HG02763 (cell line): ENCODE data around the gene C1R.
"Not testable (repeated sequence)": the region's sequence is repeated elsewhere in the genome, so short reads cannot be mapped to it uniquely, and the experiment has no call there.

ENCODE experiments used
- ATAC-seq: cut with Tn5 transposase; IDR thresholded peaks from one replicate; pipeline ENCODE4 v1.9.1; 2021; ENCODE audit warnings: mild to moderate bottlenecking, moderate library complexity; ENCODE audit not compliant: unreplicated experiment

The C1R gene

GRCh38 chr12:7069386-7069785, 22.9 kb downstream of the C1R start:
- ATAC-seq: no peak

GRCh38 chr12:7068994-7069346, 23.3 kb downstream of the C1R start:
- no peak for ATAC-seq

DNA sequence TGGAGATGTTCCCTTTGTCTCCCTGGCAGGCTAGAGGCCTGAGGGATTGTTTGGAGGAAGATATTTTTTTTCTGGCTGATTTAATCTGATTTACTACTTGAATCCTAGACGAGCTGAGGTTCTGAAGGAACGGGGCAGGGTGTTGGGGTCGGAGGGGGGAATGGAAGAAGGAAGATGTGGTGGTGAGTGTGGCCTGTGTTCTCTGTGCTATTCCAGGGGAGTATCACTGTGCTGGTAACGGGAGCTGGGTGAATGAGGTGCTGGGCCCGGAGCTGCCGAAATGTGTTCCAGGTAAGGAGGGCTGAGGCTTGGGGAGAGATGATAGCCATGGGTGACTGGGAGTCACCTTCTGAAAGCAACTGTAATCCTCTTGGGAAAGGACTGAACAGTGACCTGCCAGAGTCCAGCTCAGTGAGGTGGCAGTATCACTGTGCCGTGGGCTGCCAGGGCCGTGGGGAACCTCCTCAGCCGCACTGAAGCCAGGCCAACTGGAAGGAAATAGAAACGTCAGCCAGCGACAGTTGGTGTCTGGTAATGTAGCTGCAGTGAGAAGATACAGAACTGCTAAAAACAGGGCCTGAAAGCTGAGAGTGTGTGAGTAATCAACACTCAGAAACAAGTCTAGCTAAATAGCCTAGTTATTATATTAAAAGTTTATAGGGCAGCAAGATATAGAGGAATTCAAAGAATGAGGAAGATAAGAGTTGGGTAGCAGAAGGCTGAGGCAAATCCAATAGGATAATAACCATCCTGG, 23.8 kb downstream of the C1R start:
- ATAC-seq: no peak

GRCh38 chr12:7067096-7067495, 25.1 kb downstream of the C1R start:
- ATAC-seq: no peak

DNA sequence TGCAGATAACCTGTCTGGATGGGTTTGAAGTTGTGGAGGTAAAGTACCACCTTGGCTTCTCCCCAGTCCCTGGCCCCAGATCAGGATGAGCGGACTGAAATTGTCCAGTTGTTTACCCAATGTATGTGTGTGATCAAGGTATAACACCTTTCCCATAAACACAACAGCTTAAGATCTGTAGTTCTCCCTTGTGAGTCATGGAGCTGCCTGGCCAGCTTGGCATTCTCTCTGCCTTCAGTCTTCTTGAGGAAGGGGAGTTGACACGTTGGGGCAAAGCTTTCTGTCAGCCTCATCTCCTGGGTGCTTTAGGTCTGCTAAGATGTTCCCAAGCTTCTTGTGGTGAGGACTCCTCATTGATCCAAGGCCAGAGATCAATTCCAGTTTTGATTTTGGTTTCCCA, 25.6 kb downstream of the C1R start:
- no peak for ATAC-seq

GRCh38 chr12:7065073-7065623, 27.1 kb downstream of the C1R start:
- ATAC-seq: no peak

DNA sequence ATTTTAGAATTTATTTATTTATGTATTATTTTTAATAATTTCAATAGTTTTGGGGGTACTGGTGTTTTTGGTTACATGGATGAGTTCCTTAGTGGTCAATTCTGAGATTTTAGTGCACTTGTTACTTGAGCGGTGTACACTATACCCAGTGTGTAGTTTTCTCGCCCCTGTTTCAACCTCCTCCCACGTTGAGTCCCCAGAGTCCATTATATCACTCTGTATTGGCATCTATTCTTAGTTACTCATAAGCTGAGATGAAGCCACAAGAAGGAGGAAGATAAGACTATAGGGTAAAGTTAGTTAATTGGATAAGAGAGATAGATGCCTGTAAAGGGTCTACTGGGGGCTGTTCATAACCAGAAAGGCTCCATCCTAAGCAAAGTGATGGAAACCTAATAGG, 27.7 kb downstream of the C1R start:
- no peak for ATAC-seq

GRCh38 chr12:7061596-7061995, 30.6 kb downstream of the C1R start:
- no peak for ATAC-seq

DNA sequence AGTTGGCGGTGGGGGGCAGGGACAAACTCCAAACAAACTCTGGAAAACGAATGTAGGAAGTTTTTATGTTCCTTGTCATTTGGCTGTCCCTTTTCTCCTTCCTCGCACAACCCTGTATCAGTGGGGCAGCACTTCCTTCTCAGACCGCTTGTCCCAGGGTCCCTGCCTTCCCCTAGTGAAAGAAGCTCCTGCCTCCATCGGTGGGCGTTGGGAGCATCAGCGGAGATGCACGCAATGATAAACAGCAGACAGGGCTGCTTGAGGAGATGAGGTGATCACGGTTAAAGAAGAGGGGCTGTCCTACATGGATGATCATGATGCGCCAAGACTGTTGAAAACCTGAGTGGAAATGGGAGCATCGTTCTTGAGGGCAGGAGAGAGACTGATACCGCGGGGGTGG, 31.1 kb downstream of the C1R start:
- ATAC-seq: no peak

GRCh38 chr12:7060353-7060954, 31.8 kb downstream of the C1R start, which contains the start of gene C1S:
Gene C1S, plus strand, starts transcription at chr12:7060718. Its CDS starts 1,195 bp downstream, at chr12:7061913.
- ATAC-seq: no peak

DNA sequence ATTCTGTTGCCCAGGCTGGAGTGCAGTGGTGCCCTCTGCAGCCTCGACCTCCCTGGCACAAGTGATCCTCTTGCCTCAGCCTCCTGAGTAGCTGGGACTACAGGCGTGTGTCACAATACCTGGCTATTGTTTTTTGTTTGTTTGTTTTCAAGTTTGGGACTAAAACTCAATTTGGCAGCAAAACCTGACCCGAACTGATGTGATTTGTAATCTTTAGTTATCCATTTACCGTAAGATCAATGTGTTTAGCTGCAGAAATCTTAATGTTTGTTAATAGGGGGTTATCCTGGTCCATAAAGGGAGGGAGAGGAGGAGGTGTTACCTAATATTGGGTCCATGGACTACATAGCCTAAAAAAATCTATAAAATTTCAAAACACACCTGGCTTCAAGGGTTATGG, 32.5 kb downstream of the C1R start:
- no peak for ATAC-seq

DNA sequence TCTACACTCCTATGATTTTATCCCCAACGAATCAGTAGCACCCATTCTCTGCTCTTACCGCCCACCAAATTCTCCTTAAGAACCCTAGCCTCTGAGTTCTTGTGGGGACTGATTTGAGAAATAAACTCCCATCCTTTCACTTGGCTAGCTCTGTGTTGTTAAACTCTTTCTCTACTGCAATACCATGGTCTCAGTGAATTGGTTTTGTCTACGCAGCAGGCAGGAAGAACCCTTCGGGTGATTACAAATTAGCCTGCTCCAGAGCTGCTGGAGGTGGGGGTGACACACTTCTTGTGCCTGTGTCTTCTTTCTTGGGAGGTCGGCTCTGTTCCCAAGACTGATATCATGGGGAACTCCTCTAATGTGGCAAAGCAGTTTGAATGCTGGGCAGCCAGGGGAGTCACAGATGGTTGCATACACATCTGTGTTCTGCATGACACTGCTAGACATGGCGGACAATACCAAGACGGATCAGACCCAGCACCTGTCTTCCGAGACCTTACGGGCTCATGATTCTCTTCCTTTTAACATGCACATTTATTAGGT, 33.3 kb downstream of the C1R start:
- ATAC-seq: no peak

DNA sequence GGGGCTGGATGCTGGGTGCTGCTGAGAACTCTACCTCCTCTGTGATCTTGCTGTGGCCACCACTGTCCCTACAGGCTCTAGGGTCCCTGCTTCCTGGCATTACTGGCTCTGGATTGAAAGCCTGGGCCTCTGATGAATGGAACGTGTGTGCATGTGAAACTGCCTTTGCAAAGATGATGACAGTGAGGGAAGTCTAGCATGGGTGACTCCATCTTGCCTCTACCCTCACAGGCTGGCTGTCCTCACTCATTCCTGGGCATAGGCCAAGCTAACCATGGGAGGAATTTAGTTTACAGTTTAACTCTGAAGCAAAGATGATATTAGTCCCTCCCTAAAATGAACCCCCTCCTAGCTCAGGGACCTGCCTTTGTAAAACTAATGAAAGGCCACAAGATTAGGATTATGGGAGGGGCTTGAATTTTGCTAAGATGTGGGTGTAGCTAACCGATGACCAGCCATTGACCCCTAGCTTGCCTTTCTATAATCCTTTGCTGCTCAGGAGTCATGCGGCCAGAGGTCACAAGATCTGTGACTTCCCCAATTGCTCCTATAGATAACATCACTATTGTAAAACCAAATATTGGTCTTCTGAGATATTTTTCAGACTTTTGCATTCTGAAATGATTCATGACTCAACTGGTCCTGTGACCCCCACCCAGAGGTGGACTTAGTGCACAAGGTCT, 33.9 kb downstream of the C1R start:
- ATAC-seq: no peak

DNA sequence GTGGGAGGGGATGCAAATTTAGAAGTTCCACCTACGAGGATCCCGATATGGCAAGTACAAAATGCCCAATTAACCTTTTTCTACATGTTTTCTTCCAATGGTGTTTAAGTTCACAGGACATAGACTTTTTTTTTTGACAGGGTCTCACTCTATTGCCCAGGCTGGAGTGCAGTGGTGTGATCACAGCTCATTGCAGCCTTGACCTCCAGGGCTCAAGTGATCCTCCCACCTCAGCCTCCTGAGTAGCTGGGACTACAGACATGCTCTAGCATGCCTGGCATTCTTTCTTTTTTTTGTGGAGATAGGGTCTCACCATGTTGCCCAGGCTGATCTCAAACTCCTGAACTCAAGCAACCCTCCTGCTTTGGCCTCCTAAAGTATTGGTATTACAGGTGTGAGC, 36.5 kb downstream of the C1R start:
- not testable (repeated sequence) for ATAC-seq

- no peak for ATAC-seq
Measured at GRCh38 chr12:7054925-7055324, 37.3 kb downstream of the C1R start.

DNA sequence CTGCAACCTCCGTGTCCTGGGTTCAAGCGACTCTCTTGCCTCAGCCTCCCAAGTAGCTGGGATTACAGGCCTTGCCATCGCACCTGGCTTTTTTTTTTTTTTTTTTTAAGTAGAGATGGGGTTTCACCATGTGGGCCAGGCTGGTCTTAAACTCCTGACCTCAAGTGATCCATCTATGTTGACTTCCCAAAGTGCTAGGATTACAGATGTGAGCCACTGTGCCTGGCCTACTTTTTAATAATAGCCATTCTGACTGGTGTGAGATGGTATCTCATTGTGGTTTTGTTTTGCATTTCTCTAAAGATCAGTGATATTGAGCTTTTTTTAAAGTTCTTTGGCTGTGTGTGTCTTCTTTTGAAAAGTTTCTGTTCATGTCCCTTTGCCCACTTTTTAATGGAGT, 42.3 kb downstream of the C1R start:
- ATAC-seq: not testable (repeated sequence)

GRCh38 chr12:7049445-7049951, 42.7 kb downstream of the C1R start:
- not testable (repeated sequence) for ATAC-seq

- ATAC-seq: no peak
Measured at GRCh38 chr12:7047306-7047705, 44.9 kb downstream of the C1R start.

- ATAC-seq: no peak
Measured at GRCh38 chr12:7046383-7047105, 45.7 kb downstream of the C1R start.

- ATAC-seq: no peak
Measured at GRCh38 chr12:7045913-7046312, 46.3 kb downstream of the C1R start.

- ATAC-seq: no peak
Measured at GRCh38 chr12:7042842-7043241, 49.4 kb downstream of the C1R start.
